HG02981 (cell line): ENCODE measurements around the gene SQSTM1.

Experiments used
- ATAC-seq: cut with Tn5 transposase; IDR thresholded peaks from one replicate; pipeline ENCODE4 v1.9.1; 2021; ENCODE audit warnings: mild to moderate bottlenecking, moderate library complexity; ENCODE audit not compliant: unreplicated experiment

SQSTM1 gene

DNA sequence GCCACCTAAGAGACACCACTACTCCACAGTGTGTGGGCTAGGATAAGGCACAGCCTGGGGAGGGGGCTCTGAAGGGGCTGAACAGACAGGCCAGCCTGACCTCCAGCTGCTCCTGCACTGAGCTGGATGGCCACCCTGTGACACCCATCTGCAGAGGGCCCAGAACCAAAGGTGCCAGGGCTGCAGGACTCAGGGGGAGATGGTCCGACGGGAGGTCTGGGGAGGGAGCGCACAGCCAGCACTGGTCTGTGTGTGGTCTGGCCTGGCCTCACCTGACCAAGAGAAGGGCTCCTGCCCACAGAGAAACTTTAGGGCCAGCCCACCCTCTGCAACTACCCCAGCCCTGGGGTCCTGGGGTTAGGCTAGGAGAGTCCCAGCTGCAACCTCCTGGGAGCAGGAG, 26.1 kb upstream of the SQSTM1 start:
- ATAC-seq: no peak

DNA sequence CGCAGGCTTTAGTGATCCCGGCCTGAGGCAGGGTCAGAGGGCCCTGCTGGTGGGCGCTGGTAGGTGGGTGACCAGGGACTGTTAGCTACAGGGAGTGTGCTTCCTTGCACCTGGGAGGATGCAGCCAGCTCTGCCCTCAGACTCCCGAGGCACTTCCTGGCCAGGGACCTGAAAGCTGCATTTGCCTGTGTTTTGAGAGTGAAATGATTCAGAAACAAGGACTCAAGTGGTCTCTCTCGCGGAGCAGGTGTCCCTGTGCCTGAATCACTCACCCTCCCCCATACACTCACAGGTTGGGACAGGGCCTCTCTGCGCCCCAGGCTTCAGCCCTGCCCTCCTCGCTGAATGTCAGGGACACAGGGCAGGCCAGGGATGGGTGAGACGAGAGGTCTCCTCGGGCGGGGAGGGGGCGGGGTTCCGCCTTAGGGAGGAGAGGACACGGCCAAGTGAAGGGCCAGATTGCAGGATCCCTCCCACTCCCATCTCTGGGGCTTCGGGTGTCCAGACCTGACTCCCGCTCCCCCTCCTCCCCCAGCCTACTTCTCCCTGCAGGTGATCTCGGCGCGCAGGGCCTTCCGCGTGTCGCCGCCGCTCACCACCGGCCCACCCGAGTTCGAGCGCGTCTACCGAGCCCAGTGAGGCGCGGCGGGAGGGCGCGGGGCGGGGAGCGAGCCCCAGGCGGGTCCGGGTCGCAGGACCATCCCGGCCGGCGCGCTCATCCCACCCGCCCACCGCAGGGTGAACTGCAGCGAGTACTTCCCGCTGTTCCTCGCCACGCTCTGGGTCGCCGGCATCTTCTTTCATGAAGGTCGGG, 25.4 kb upstream of the SQSTM1 start:
- no peak for ATAC-seq

DNA sequence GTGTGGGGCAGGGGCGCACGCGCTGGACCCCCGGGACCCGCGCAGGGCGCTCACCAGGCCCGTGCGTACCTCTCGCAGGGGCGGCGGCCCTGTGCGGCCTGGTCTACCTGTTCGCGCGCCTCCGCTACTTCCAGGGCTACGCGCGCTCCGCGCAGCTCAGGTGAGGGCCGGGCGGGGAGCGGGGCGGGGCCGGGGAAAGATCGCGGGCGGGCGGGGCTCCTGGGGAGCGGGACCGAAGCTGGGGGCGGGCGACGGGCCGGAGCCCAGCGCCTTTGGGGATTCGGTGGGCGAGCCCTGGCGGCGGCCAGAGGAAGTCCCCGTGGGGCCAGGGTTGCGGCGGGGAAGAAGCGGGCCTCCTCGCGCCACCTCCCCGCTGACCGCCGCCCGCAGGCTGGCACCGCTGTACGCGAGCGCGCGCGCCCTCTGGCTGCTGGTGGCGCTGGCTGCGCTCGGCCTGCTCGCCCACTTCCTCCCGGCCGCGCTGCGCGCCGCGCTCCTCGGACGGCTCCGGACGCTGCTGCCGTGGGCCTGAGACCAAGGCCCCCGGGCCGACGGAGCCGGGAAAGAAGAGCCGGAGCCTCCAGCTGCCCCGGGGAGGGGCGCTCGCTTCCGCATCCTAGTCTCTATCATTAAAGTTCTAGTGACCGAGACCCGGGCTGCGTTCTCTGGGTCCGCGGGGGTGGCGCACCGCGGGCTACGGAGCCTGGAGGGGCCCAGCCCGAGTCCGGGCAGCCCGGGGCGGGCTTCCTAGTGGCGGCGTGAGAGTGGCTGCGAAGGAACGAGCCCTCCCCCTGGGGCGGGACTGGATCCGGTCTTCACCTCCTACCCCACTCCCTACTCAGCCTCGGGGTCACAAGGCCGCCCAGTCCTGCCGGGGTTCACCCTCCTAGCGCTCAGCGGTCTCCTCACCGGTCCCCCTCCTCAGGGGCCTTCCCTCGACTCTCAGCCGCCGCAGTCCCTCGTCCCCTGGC, 24.6 kb upstream of the SQSTM1 start:
- peak; percentile 66 for ATAC-seq

DNA sequence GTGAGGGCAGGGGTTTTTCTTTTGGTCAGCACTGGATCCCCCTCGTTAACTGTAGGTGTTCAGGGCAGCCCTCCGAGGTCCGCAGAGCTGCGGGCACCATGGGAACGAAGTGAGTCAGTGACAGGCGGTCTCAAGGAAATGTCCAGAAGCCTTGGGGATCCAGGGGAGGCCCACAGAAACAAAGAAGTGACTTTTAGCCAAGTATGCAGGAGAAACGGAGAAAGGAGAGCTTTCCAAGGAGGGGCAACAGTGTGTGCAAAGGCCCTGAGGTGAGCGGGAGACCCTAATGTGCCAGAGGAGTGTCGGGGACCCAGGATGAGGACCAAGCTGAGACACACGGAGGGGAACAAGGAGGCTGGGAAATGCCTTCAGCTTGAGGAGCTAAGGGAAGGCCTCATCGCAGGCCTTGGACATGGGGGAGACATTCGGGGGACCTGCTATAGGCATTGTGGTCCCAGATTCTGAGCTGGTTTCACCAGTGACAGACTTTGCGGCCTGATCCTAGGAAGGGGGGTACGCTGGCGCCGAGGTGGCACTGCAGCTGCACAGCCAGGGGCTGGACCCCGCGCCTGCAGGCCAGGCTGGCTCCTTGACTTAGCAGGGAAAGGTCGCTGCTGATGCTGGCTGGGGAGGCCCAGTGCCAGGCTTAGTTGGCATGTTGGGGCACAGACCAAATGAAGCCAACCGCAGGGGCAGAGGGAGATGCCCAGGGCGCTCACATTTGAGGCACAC, 23.7 kb upstream of the SQSTM1 start:
- no peak for ATAC-seq

DNA sequence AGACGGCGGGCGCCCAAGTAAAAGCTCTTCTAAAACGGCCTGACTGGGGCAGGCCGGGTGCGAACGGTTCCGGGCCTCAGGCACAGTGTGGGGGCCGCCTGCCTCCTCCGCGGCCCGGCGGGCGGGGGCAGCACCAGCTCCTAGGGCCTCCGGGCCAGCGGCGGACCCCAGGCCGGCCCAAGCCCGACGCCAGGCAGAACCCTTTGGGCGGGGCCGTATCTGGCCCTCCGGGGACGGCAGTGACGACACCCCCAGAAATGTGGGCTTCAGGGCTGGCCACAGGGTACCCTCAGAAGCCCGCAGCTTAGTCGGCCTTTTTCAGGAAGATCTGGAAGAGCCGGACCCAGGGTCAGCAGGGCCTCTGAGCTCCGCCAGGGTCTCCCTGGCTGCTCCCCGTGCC, 23.0 kb upstream of the SQSTM1 start:
- no peak for ATAC-seq

DNA sequence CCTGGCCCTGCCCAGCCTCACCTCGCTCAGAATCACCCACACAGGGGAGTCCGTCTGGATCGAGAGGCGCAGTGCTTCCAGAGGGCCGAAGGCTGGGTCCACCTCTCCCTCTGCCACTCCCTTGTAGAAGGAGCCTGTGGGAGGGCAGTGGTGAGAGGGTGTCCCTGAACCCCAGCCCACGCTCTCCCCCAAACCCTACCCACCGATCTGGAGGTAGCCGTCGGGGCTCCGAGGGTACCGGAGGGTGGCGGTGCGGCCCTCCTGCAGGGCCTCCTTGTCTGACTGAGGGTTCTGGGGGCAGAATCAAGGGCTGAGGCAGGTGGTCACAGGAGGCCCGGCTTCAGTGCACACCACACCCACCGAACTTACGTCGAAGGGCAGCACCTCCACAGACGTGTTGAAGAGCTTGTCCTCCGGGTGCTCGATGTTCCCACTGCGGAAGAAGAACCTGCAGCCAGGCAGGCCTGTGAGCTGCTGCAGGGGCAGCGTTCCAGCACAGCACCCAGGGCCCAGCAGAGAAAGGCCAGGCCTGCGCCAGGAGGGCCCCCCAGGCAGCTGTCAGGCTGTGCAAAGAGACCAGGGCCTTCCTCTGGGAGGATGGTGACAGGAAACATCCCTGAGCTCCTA, 22.4 kb upstream of the SQSTM1 start:
- no peak for ATAC-seq

DNA sequence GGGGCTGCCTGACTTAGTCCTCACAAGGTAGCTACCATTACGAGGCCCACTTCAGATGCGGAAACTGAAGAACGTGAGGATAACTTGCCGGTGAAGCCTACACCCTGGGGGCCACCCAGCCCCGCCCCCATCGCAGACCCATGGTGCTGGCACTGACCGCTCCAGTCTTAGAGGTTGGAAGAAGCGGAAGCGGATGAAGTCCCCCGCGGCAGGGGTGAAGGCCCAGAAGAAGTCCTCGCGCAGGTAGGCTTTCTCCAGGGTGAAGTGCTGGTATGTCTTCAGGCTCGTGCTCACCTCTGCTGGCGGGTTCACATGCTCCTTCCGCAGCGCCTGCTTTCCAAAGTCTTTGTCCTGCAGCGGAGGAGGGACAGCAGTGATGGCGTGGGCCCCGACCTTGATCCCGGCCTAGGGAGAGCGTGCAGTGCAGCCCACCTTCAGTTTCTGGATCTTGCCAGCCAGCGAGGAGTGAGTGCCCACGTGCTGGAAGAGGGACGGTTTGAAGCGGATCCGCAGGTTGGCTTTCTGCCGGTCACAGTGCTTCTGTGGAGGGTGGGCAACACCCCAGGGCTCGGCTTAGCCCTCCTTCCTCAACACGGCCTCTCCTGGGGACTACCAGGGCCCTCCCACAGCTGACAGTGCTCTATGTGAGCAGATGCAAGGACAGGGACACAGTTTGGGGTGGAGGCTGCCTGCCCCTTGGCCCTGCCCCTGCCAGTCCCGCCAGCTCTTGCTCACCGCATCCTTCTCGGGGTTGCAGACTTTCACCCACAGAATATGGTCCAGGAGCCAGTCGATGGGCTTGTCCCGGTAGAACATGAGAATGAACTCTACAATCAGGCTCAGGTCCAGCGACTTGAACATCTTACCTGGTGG, 21.7 kb upstream of the SQSTM1 start:
- ATAC-seq: no peak

DNA sequence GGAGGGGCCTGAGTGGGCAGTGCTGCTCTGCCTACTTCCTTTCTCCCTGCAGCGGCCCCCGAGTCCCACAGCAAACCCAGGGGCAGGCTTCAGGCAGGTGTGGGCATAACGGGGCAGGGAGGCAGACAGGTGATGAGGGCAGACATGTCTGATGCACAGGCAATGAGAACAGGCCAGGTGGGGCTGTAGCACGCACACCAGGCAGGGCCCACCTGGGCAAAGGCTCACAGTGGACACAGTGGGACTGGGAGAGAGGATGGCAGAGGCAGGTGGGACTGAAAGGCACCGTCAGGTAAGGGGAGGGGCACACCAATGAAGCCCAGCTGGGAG, 21.1 kb upstream of the SQSTM1 start:
- ATAC-seq: no peak

DNA sequence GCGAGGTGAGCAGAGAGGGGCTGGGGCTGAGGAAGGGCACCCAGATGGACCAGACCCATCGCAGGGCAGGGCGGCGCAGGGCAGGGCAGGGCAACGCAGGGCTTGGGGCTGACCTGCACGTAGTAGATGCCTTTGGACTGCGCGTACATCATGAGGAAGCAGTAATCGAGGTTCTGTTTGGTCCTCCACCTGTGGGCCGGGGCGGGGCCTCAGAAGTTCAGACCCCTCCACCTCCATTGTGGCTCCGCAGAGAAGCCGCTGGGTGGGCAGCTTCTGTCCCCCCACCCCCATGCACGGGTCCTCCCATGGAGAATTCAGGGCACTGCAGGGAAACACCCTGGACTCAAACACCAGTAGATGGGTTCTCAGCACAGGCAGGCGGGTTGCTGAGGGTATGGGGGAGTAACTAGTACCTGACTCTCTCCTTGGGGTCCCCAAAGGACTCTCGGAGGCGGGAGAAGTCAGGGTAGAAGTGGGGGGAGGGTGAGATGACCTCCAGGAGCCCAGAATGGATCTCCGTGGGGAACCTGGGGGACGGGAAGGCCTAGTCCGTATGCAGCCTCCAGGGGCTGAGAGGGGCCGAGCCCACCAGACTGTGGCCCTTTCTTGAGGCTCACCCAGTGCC, 20.5 kb upstream of the SQSTM1 start:
- ATAC-seq: no peak

DNA sequence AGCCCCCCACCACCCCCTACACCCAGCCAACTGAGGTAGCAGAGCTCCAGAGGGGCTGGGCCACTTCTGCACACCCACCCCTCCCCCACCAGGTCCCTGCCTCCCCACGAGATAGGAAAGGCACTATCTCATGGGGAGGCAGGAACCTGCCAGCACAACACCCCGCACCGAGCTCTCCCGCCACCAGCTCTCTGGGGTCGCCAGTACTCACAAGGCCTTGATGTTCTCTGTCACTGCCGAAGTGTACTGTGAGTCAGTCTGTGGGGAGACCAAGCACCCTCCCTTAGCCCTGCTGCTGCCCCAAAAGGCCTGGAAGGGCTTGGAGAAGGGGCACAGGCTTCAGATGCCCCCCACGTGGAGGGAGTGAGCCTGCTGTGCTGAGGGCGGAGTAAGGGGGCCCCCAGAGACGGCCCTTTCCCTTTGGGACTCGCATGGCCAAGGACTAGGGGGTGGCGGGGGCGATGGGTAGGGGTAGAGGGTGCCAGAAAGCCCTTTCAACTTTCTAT, 20.0 kb upstream of the SQSTM1 start:
- ATAC-seq: no peak

DNA sequence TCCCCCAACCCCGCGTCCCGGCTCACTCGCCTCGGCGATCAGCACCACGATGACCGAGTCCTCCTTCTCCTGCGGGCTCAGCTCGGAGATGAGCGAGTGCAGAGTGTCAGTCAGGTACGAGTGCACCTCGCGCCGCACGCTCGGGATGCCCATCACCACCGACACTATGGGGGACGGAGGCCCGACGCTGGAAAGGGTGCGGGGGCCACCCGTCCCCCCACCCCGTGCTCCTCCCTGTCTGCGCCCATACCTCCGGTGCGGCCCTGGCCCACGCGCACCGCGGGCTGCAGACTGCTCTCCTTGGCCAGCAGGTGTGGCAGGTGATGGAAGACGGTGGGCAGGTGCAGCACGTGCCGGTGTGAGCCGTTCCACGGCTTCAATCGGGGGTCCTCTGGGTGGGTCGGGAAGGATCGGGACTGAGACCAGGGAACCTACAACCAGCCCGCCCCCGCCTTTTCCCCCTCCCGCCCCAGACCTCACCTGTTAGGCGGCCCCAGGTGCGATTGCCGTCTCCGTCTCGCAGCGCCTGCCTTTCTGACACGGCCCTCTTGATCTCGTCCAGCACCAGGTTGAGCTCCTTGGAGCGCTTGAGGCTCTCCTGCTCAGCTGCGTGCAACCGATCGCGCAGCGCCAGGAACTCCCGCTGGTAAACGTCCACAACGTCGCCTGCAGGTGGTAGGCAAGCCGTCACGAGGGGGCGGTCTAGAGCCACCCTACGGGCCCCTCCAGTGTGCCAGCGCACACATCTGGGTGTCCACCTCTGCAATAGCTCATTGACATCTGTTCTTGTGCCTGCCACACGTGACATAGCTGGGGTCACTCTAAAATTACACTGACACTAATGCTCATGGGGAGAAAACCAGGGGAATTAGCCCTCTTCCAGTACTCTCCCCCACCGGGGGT, 19.1 kb upstream of the SQSTM1 start:
- peak; percentile 36 for ATAC-seq

DNA sequence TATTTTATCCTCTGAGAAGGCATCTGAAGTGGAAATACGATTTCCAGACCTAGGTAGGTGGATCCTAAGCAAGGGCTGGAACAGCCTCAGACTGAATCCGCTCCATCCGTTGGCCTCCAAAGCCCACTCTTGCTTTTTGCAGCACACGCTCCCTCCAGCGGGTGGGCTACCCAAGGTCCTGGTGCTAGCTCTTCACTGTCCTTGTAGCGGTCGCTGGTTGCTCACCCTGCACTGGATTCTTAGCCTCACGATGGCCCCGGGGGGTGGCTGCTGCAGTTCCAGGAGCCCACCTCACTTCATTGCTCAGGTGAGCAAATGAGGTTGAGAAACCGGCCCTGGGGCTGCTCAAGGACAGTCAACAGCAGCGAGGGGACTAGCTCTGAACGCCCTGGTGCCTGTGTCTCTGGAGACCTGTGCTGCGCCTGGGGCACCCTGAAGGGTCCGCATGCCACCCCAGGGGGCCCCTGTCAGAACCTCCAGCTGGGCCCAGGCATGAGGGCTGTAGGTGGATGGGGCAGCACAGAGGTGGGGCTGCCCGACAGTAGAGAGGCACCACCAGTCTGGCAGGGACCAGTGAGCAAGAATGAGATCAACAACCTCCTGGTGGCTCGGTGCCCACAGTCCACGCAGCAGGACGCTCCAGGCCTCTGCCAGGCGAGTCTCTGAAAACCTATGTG, 18.4 kb upstream of the SQSTM1 start:
- ATAC-seq: no peak

DNA sequence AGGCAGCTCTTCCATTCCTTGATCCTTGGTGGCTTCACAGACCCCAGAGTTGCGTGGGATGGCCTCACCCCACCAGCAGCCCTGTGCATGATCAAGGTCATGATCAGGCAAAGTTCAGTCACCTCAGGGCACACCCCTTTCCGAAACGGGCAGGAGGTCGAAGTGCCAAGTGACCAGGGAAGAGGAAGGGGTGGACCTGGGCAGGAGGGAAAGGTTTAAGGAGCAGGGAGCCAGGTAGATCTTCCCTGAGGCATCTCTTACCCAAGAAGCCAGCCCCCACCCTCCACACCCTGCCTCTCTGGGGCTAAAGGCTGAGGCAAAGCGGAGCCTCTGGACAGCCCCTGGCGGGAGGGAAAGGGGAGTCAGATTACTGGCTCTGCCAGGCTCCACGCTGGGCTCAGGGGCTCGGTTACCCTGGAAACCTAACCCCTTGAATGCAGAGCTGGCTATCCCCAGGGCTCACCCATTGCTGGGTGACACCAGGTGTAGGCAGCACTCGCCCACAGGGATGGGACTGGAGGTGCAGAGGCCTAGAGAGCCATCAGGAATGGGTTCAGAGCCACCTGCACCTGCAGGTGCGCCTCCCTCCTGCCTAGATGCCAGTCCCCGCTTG, 17.6 kb upstream of the SQSTM1 start:
- no peak for ATAC-seq

DNA sequence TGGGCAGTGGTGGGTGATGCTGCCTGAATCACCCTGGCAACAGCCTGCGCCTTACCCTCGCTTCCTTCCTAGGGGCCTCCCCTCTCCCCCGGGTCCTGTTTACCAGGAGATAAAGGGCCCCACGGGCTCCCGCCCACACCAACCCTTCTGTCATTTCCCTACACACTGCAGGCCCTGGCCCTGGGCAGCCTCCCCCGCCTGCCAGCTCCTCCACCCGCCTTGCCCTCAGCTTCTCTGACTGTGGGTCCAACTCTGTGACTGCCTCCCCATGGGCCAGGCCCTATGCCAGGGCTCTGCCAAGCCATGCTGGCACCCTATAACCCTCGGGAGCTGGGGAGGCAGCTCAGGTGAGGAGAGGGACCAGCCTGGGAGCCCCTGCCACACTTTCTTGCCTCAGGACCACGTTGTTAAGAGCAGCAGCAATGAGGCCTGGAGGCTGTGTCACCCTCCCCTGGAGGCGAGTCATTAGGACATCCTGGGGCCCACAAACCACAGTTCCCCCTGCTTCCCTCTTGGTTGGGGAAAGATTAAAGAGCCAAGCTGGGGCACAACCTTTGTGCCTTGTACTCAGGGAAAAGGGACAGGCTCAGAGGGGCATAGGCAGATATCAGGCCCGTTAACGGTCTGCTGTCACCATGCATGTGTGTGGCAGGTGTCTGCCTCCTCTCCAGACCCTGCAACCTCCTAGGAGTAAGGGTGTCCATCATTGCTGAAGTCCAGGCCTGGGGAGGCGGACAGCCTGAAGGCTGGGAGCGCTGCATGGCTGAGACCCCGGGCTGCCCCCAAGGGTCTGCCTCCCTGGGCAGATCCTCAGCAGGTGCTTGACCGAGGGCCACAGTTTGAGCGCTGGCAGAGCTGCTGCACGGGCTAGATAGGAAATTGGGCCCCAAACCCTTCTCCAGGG, 16.8 kb upstream of the SQSTM1 start:
- ATAC-seq: no peak

DNA sequence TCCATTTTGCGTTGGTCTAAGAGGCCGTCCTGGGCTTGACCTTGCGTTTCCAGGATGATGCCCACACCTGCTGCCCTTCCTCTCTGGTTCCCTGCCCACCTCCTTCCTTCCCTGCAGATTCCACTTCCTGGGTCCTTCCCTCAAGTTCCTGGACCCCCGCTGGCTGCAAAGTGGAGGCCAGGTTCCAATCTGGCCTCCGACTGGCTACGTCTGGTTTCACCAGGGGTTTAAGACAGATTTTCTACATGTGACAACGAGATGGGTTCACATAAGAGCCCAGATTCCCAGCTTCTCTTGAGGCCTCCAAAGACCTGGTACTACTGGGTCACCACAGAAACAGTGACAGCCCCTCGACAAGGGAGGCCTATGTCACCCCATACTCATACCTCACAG, 16.2 kb upstream of the SQSTM1 start:
- ATAC-seq: no peak

DNA sequence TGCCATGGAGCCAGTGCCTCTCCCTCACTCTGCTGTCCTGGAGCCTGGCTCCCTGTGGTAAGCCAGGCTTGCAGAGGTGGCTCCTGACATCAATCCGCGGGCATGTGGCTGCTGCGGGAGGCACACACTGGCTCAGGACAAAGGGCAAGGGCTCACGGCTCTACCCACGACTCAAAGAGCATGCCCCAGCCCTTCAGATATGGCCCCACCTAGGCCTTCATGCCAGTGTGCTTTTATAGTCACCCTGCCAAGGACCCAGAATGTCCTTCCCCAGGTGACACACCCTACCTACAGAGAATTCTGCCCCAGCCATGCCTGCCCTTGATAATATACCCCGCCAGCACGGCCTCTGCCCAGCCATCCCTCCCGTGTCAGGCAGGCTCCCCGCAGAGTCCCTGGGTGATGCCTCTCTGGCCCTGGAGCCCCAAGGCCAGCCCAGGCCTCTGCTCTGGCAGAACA, 15.6 kb upstream of the SQSTM1 start:
- no peak for ATAC-seq
